Measurements from ENCODE around the gene MAD1L1.

Gene MAD1L1

DNA sequence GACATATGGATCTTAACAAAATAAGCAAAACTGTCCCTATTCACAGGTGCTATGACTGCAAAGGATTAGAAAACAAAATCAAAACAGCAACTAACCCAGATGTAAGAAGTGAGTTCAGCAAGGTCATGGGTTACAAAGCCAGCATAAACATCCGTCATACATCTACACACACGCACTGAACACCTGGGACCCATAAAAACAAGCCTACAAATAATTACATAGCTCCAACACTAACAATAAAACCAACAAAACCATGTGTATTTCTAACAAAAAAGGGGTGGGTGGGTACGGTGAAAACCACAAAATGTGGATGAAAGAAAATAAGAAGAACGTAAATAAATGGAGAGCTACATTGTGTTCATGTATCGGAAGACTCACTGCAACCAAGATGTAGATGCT is 305.8 kb downstream of the MAD1L1 start:
- DNase-seq (ENCODE audit: low read depth): no peak

GRCh38 chr7:1925973-1926907 is 306.5 kb downstream of the MAD1L1 start:
- no peak for DNase-seq (ENCODE audit: low read depth)

GRCh38 chr7:1925349-1925748 is 307.4 kb downstream of the MAD1L1 start:
- no peak for DNase-seq (ENCODE audit: low read depth)

- DNase-seq (ENCODE audit: low read depth): no peak
Observed at GRCh38 chr7:1924258-1924817, 308.4 kb downstream of the MAD1L1 start.

DNA sequence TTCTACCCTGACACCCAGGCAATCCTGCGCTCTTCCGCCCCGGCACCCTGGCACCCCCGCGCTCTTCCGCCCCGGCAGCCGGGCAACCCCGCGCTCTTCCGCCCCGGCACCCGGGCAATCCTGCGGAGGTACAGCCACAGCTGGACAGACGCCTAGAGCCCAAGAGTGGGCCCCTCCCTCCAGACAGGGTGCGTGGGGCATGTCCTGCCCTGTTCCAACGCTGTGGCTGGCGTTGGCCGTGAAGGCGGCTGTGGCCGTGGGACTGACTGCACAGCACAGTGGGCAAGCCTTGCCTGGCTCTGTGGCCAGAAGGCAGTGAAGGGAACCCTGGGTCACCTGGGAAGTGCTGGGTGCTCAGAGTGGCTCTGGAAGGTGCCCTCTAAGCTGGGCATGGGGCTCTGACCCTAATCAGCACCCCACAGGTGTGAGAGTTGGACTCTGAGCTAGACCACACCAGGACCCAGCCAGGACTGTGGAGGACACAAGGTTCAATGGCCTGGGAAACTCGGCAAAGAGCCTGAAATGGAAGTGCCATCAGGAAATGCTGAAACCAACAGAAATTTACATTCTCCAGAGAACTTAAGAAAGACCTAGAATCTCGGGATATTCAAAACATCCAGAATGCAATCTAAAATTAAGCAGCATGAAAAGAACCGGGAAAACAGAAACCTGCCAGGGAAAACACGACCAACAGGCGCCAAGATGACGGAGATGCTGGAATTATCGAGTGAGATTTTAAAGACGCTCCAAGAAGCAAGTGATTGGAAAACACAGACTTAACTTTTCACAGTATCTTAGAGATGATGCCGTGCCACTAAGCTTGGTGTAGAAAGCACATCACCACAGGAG is 309.1 kb downstream of the MAD1L1 start:
- no peak for DNase-seq (ENCODE audit: low read depth)

- DNase-seq (ENCODE audit: low read depth): no peak
Observed at GRCh38 chr7:1922870-1923236, 309.9 kb downstream of the MAD1L1 start.

GRCh38 chr7:1922071-1922869 is 310.5 kb downstream of the MAD1L1 start:
- DNase-seq (ENCODE audit: low read depth): no peak

DNA sequence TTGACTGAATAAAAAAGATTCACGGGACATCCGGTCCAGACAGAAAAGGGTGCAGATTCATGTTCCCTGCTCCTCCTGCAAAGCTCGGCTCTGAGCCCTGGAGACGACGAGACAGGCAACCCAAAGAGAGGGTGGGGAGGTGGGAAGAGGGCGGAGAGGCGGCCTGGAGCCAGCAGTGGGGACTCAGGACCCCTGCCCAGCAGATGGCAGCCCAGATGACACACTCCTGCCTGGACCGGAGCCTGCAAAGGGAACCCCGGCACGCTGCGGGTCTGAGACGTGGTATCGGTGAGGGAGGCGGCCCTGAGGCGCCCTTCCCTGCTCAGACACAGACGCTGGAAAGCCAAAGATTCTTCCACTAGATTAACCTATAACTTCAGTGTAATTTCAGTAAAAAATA is 311.9 kb downstream of the MAD1L1 start:
- DNase-seq (ENCODE audit: low read depth): no peak

DNA sequence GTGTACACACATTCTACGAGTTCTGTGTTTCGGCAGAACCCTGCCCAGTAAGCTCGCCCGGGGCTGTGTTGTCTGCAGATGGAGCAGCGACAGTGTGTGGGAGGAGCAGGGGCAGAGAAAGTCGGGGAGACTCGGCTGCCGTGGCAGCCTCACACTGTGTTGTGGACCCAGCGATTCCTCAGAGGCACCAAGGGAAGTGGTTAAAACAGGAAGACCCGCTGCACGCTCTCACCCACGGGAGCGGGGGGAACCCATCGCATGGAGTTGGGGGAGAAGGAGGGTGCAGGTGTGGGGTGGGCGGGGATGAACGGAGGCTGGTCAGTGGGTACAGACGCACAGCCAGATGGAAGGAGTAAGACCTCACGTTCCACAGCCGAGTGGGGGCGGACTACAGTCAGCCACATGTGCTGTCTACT is 312.5 kb downstream of the MAD1L1 start:
- DNase-seq (ENCODE audit: low read depth): peak; percentile 29

- no peak for DNase-seq (ENCODE audit: low read depth)
Observed at GRCh38 chr7:1919539-1920265, 313.0 kb downstream of the MAD1L1 start.

DNA sequence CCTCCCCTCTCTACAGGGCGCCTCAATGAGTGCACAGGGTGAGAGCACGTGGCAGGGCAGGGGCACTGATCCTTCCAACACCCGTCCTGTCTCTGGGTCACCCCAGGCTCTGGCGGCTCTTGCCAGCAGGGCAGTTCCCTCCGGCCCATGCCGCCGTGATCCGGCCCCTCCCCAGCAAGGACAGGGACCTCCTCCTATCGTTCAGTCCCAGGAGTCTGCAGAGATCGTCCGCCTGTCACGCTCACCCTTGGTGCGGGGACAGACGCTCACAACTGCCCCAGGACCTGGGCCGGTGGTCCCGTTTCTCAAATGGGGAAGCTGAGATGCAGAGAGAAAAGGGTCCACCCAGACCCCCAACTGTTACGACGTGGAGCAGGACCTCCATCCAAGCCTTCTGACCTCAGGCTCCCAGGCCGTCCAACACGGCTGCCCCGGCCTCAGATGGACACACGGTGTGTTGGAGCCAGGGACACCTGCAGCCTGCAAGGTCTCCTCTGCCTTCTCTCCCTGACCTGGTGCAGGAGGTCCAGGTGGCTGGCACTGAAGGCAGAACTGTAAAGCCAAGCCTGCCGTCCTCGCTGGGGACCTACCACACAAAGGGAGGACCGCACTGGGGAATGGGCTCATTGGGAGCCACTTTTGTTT is 313.7 kb downstream of the MAD1L1 start:
- no peak for DNase-seq (ENCODE audit: low read depth)

GRCh38 chr7:1918063-1918645 is 314.6 kb downstream of the MAD1L1 start:
- DNase-seq (ENCODE audit: low read depth): no peak

DNA sequence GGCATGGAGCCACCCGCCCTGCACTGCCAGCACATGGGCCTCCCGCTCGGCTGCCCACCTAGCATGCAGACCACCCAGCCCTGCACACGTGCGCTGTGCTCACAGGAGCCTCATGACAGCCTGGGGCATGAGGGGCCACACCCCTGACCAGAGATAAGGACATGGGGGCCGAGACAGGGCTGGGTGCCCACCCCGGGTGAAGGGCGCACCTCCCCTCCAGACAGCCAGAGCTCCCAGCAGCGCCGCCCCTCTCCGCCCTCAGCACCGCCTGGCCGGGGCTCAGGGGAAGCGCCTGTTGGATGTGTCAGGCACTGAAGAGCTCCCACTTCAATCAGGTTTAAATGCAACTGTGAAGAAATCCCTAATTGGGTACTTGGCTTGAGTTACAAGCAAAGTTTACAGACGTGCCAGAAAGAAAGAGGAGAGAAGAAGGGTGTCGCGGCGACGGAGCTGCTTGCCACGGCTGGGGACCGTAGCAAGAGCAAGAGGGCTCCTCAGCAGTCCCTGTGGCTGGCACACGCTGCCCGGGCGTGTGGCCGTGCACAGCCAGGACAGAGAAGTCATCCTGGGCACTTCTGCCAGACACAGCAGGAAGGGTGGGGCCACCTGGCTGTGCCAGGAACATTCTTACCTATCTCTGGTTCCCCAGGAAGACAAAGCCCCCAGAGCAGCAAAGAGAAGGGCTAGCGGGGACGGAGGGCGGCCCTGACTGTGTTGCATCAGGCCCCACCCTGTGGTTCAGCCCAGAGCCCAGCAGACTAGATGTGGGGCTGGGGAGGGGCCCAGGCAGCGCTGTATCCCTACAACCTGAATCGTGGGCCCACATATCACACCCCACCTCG is 315.3 kb downstream of the MAD1L1 start:
- no peak for DNase-seq (ENCODE audit: low read depth)

DNA sequence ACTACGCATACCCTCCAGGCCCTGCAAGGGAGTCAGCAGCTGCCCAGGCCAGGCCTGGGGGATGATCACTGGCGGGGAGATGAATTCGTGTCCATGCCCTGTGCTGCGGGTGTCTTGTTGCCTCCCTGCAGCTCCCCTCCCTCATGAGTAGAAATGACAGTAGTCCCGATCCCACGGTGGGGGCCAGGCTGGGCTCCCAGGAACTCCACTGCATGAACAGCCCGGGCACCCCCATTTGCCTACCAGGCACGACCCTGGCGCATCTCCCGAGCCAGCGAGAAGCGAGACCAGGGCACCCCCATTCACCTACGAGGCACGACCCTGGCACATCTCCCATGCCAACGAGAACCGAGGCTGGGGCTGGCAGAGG is 316.2 kb downstream of the MAD1L1 start:
- no peak for DNase-seq (ENCODE audit: low read depth)

DNA sequence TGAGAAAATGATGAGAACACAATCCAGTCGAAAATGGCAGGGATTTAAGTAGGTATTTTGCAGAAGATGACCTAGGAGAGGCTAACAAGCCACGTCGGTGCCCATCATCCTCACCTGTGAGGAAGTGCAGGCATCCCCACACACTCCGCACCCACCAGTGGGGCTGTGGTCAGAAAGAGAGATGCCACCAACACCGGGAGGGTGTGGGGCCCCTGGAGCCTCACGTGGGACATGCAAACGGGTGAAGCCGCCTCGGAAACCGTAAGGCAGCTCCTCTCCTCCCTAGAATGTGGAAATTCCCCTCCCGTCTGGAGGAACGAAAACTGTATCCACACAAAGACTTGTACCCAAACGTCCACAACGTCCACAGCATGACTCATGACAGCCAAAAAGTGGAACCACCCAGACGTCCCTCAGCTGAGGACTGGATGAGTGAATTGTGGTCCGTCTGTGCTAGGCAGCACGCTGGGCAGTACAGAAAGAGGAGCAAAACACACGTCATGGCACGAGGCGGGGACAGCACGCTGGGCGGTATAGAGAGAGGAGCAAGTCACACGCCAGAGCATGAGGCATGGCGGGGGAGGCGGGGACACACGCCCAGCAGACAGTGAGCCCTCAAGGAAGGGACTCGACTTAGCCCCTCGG is 316.7 kb downstream of the MAD1L1 start:
- DNase-seq (ENCODE audit: low read depth): no peak

DNA sequence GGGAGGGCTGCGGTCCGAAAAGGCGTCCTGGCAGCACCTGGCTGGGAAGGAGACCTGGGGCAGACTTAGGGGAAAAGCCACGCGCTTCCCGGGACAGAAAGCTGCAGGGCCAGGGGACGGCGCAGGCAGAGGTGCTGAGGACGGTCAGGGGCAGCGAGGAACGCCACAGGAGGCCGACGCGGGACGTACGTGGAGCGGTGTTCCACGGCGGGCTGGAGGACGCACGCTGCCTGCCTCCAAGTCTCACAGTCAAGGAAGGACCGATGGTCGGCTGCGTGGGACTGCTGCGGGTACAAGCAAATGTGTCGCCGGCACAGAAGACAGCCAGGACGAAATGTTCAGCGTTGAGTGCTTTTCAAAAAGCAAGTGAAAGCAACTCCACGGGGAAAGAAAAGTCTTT is 317.4 kb downstream of the MAD1L1 start:
- DNase-seq (ENCODE audit: low read depth): no peak

- no peak for DNase-seq (ENCODE audit: low read depth)
Observed at GRCh38 chr7:1914743-1915142, 318.0 kb downstream of the MAD1L1 start.

- no peak for DNase-seq (ENCODE audit: low read depth)
Observed at GRCh38 chr7:1914321-1914720, 318.4 kb downstream of the MAD1L1 start.
